BJ (cell line): ENCODE data around the gene ZNF3. TPM values are rescaled to one million over a fixed set of nuclear protein-coding genes. Genes with fewer than 3 reads are reported as not detected.

ENCODE experiments used
- CTCF ChIA-PET: fragments of 350-600 bp; formaldehyde crosslinking; extraction: SDS; loops from one replicate; lab custom pipeline; 2021; ENCODE audit warnings: antibody characterized with exemption, inconsistent platforms; lab: Yijun Ruan, JAX
- POLR2A ChIA-PET: fragments of 300-600 bp; sonication (Branson Sonifier 250); formaldehyde crosslinking; extraction: SDS; loops from one replicate; lab custom pipeline; 2021; ENCODE audit warnings: antibody characterized with exemption; lab: Charles Lee
- DNase-seq: peaks from one replicate; pipeline ENCODE4 v3.0.0-alpha.2; 2011; ENCODE audit warnings: low read depth
- H3K27me3 ChIP-seq: 2 replicates; pipeline ENCODE4 v1.6.0; 2011; ENCODE audit warnings: low read length; ENCODE audit not compliant: control insufficient read depth, insufficient read depth
- H3K36me3 ChIP-seq: 2 replicates; pipeline ENCODE4 v1.5.1; 2011; ENCODE audit warnings: low read length; ENCODE audit not compliant: control insufficient read depth, insufficient read depth
- H3K4me3 ChIP-seq: 2 replicates; pipeline ENCODE4 v1.5.1; 2011; ENCODE audit warnings: low read depth, mild to moderate bottlenecking, control low read depth, low read length
- CTCF ChIP-seq: IDR thresholded peaks from 2 replicates; pipeline ENCODE4 v1.5.1; 2011; ENCODE audit warnings: low read depth, mild to moderate bottlenecking, control low read depth, inconsistent platforms, low read length, moderate library complexity; ENCODE audit not compliant: insufficient read depth
- polyA plus RNA-seq: library from polyadenylated mRNA; depleted of rRNA; stranded (reverse); fragments of >200 nt; gene quantifications from 2 replicates; pipeline ENCODE4 v1.2.3, GENCODE V29; 2011

The ZNF3 gene
- polyA plus RNA-seq, 1 experiment = 17.4 TPM

- H3K36me3 ChIP-seq = peaks cover 26% of the 10 kb centered on the region
- ChIA-PET POLR2A (no interaction called here), CTCF (interaction anchor here (0.8 to 1.2 kb wide), 2 partner anchors 27 to 43 kb away, joined by 3 read pairs; no protein-coding TSS in a partner anchor)
These were observed 46.5 kb downstream of the ZNF3 start for GRCh38 chr7:100034871-100035510.

GRCh38 chr7:100033526-100033925 is 48.0 kb downstream of the ZNF3 start:
- no peak for DNase-seq
- ChIA-PET POLR2A (no interaction called here), CTCF (no interaction called here)
- Histone ChIP-seq H3K27me3 (no peaks in the 10 kb centered on the region), H3K36me3 (peaks cover 31% of the 10 kb centered on the region), H3K4me3 (no peak overlapping the region)
- TF ChIP-seq CTCF = no peak

More at GRCh38 chr7:100034871-100035510, 46.5 kb downstream of the ZNF3 start:
- no peak overlapping the region for H3K4me3 ChIP-seq
- H3K27me3 ChIP-seq = no peaks in the 10 kb centered on the region
- no peak for TF ChIP-seq CTCF
- DNase-seq = no peak

- CTCF ChIA-PET = no interaction called here
- no peak for TF ChIP-seq CTCF
- no peak overlapping the region for H3K4me3 ChIP-seq
- no peak for DNase-seq
- no peaks in the 10 kb centered on the region for H3K27me3 ChIP-seq
- POLR2A ChIA-PET = no interaction called here
- peaks cover 27% of the 10 kb centered on the region for H3K36me3 ChIP-seq
These were observed 51.9 kb downstream of the ZNF3 start for GRCh38 chr7:100029596-100029995.

- POLR2A ChIA-PET = no interaction called here
- peaks cover 32% of the 10 kb centered on the region for H3K36me3 ChIP-seq
- no peak overlapping the region for H3K4me3 ChIP-seq
- DNase-seq = no peak
- H3K27me3 ChIP-seq = no peaks in the 10 kb centered on the region
- CTCF ChIA-PET = interaction anchor here (0.7 to 0.9 kb wide), 2 partner anchors 10 to 125 kb away, joined by 3 to 4 read pairs; no protein-coding TSS in a partner anchor
- TF ChIP-seq CTCF = no peak
These were observed 54.3 kb downstream of the ZNF3 start for GRCh38 chr7:100027197-100027596.

- ChIA-PET POLR2A (no interaction called here), CTCF (no interaction called here)
- DNase-seq = no peak
- H3K27me3 ChIP-seq = no peaks in the 10 kb centered on the region
- H3K4me3 ChIP-seq = no peak overlapping the region
- TF ChIP-seq CTCF = no peak
- peaks cover 21% of the 10 kb centered on the region for H3K36me3 ChIP-seq
These were observed 57.4 kb downstream of the ZNF3 start for GRCh38 chr7:100024020-100024619.
